Lower leg skin (tissue), 3 donors: Measurements from ENCODE around the gene WIPF3.

Source experiments
- POLR2A ChIP-seq, 2 donors: fragments of 450-650 bp; IDR thresholded peaks; one replicate each; pipeline ENCODE4 v1.6.1; 2016 to 2017; ENCODE audit warnings: antibody characterized with exemption in 2 of 2, mild to moderate bottlenecking in 1 of 2, moderate library complexity in 1 of 2
- TF ChIP-seq, protein P1 (sequence below), 3 donors: fragments of 450-650 bp; IDR thresholded peaks; one replicate each; pipeline ENCODE4 v1.5.1; 2016; ENCODE audit warnings: antibody characterized with exemption in 3 of 3, mild to moderate bottlenecking in 3 of 3, moderate library complexity in 2 of 3

DNA sequence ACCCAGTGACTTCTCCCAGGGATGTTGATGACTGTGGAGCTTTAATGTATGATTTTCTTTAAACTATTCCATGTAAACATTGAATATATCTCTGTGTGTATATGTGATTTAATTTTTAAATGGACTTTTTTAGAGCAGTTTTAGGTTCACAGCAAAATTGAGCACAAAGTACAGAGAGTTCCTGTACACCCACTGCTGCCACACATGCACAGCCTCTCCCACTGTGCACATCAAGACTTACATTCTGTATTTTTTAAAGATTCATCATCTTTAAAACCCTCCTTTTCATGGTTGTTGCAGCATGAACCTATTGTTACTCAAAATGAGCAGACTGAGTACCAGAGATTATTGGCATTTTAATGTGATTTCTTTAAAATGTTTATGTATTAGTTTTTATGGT lies 51.3 kb downstream of the WIPF3 start:
- TF ChIP-seq, protein P1, sequence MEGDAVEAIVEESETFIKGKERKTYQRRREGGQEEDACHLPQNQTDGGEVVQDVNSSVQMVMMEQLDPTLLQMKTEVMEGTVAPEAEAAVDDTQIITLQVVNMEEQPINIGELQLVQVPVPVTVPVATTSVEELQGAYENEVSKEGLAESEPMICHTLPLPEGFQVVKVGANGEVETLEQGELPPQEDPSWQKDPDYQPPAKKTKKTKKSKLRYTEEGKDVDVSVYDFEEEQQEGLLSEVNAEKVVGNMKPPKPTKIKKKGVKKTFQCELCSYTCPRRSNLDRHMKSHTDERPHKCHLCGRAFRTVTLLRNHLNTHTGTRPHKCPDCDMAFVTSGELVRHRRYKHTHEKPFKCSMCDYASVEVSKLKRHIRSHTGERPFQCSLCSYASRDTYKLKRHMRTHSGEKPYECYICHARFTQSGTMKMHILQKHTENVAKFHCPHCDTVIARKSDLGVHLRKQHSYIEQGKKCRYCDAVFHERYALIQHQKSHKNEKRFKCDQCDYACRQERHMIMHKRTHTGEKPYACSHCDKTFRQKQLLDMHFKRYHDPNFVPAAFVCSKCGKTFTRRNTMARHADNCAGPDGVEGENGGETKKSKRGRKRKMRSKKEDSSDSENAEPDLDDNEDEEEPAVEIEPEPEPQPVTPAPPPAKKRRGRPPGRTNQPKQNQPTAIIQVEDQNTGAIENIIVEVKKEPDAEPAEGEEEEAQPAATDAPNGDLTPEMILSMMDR (IDR thresholded peaks at IDR 0.05) = no peak
- no peak for TF ChIP-seq POLR2A (IDR thresholded peaks at IDR 0.05)
